Measurements from ENCODE around the gene CDSN. TPM values are rescaled to one million over a fixed set of nuclear protein-coding genes. Genes with fewer than 3 reads are reported as not detected.
"Not testable (repeated sequence)": the region's sequence is repeated elsewhere in the genome, so short reads cannot be mapped to it uniquely, and the experiment has no call there.

Gene CDSN
- polyA plus RNA-seq, 1 donor (not counting 4 experiments of a cell fraction or from before 2014, with no cell fraction given), result 4.0 TPM

GRCh38 chr6:31168606-31169005 is 48.4 kb upstream of the CDSN start:
- Histone ChIP-seq H3K4me1 (ENCODE audit: control insufficient read depth, extremely low read depth, insufficient read depth, low read length) (peaks cover 10% of the 10 kb centered on the region), H4K20me1 (ENCODE audit: control insufficient read depth, extremely low read depth, insufficient read depth, low read length) (no peaks in the 10 kb centered on the region), H3K36me3 (ENCODE audit: control insufficient read depth in 2 of 2, extremely low read depth in 1 of 2, insufficient read depth in 2 of 2, low read length in 2 of 2) (peaks cover 0 to 3% of the 10 kb centered on the region in 2 experiments), H3K9me3 (ENCODE audit: control insufficient read depth, low read depth, low read length) (no peaks in the 10 kb centered on the region), H3K27me3 (ENCODE audit: control insufficient read depth, extremely low read depth, insufficient read depth, low read length) (no peaks in the 10 kb centered on the region), H3K27ac (ENCODE audit: control insufficient read depth, insufficient read depth, low read length) (no peak overlapping the region), H3K4me3 (ENCODE audit: control insufficient read depth in 2 of 3, extremely low read depth in 1 of 3, insufficient read depth in 2 of 3, low read depth in 1 of 3, low read length in 3 of 3) (no peak overlapping the region), H3K79me2 (ENCODE audit: control insufficient read depth, insufficient read depth, low read length) (no peaks in the 10 kb centered on the region), H3K9ac (ENCODE audit: control insufficient read depth, extremely low read depth, insufficient read depth, low read length) (no peak overlapping the region), H2AFZ (ENCODE audit: control insufficient read depth, low read length) (no peak overlapping the region), H3K4me2 (ENCODE audit: control insufficient read depth, extremely low read depth, insufficient read depth, low read depth, low read length) (no peak overlapping the region), H3K9me1 (ENCODE audit: control insufficient read depth, extremely low read depth, insufficient read depth, low read length) (no peaks in the 10 kb centered on the region)
- FAIRE-seq, result no peak
- TF ChIP-seq, protein P1, sequence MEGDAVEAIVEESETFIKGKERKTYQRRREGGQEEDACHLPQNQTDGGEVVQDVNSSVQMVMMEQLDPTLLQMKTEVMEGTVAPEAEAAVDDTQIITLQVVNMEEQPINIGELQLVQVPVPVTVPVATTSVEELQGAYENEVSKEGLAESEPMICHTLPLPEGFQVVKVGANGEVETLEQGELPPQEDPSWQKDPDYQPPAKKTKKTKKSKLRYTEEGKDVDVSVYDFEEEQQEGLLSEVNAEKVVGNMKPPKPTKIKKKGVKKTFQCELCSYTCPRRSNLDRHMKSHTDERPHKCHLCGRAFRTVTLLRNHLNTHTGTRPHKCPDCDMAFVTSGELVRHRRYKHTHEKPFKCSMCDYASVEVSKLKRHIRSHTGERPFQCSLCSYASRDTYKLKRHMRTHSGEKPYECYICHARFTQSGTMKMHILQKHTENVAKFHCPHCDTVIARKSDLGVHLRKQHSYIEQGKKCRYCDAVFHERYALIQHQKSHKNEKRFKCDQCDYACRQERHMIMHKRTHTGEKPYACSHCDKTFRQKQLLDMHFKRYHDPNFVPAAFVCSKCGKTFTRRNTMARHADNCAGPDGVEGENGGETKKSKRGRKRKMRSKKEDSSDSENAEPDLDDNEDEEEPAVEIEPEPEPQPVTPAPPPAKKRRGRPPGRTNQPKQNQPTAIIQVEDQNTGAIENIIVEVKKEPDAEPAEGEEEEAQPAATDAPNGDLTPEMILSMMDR (optimal IDR thresholded peaks at IDR 0.05 in 1 of 3, IDR thresholded peaks at IDR 0.05 in 1 of 3, conservative IDR thresholded peaks at IDR 0.05 in 1 of 3; ENCODE audit: extremely low read depth in 1 of 3, insufficient read depth in 2 of 3, low read length in 3 of 3), result no peak
- TF ChIP-seq EZH2 (IDR thresholded peaks at IDR 0.05; ENCODE audit: low read length), result no peak
- dilution Hi-C loops (cut with MboI; ENCODE audit: extremely low pct_ligation_motif_present, low sequenced_read_pairs), result no loop called here
- no peak for DNase-seq (ENCODE audit: low read depth, low spot score)

DNA sequence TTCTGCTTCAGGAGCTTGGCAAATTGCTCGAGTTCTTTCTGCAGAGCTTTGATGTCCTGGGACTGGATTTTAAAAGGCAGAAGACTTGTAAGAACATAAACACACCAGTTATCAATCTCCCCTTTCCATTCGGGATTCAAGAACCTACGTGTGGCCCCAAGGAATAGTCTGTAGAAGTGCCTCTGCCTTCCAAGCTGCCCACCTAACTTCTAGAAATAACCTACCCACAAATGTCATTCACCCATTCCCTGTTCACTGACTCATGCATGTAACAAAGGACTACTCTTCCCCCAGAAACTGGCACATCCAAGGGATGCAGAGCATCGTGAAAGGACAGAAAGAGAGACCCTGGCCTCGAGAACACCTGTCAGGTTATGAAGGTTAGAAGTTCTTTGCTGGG is 45.7 kb upstream of the CDSN start:
- Histone ChIP-seq H3K27ac (ENCODE audit: control insufficient read depth, insufficient read depth, low read length) (no peak overlapping the region), H3K27me3 (ENCODE audit: control insufficient read depth, extremely low read depth, insufficient read depth, low read length) (no peaks in the 10 kb centered on the region), H4K20me1 (ENCODE audit: control insufficient read depth, extremely low read depth, insufficient read depth, low read length) (no peaks in the 10 kb centered on the region), H3K9ac (ENCODE audit: control insufficient read depth, extremely low read depth, insufficient read depth, low read length) (no peak overlapping the region), H3K9me3 (ENCODE audit: control insufficient read depth, low read depth, low read length) (no peaks in the 10 kb centered on the region), H3K4me3 (ENCODE audit: control insufficient read depth in 2 of 3, extremely low read depth in 1 of 3, insufficient read depth in 2 of 3, low read depth in 1 of 3, low read length in 3 of 3) (no peak overlapping the region), H3K9me1 (ENCODE audit: control insufficient read depth, extremely low read depth, insufficient read depth, low read length) (no peaks in the 10 kb centered on the region), H3K79me2 (ENCODE audit: control insufficient read depth, insufficient read depth, low read length) (no peaks in the 10 kb centered on the region), H3K4me2 (ENCODE audit: control insufficient read depth, extremely low read depth, insufficient read depth, low read depth, low read length) (no peak overlapping the region), H2AFZ (ENCODE audit: control insufficient read depth, low read length) (no peak overlapping the region), H3K4me1 (ENCODE audit: control insufficient read depth, extremely low read depth, insufficient read depth, low read length) (peaks cover 10% of the 10 kb centered on the region), H3K36me3 (ENCODE audit: control insufficient read depth in 2 of 2, extremely low read depth in 1 of 2, insufficient read depth in 2 of 2, low read length in 2 of 2) (peaks cover 0 to 3% of the 10 kb centered on the region in 2 experiments)
- no peak for TF ChIP-seq EZH2 (IDR thresholded peaks at IDR 0.05; ENCODE audit: low read length)
- TF ChIP-seq, protein P1 (optimal IDR thresholded peaks at IDR 0.05 in 1 of 3, IDR thresholded peaks at IDR 0.05 in 1 of 3, conservative IDR thresholded peaks at IDR 0.05 in 1 of 3; ENCODE audit: extremely low read depth in 1 of 3, insufficient read depth in 2 of 3, low read length in 3 of 3), result no peak
- DNase-seq (ENCODE audit: low read depth, low spot score), result no peak
- dilution Hi-C loops (cut with MboI; ENCODE audit: extremely low pct_ligation_motif_present, low sequenced_read_pairs), result no loop called here
- no peak for FAIRE-seq

- H3K9me3 ChIP-seq (ENCODE audit: control insufficient read depth, low read depth, low read length); H3K4me2 ChIP-seq (ENCODE audit: control insufficient read depth, extremely low read depth, insufficient read depth, low read depth, low read length); H3K27me3 ChIP-seq (ENCODE audit: control insufficient read depth, extremely low read depth, insufficient read depth, low read length); DNase-seq (ENCODE audit: low read depth, low spot score); H3K79me2 ChIP-seq (ENCODE audit: control insufficient read depth, insufficient read depth, low read length); FAIRE-seq; H3K27ac ChIP-seq (ENCODE audit: control insufficient read depth, insufficient read depth, low read length); dilution Hi-C loops (cut with MboI; ENCODE audit: extremely low pct_ligation_motif_present, low sequenced_read_pairs); H3K4me3 ChIP-seq (ENCODE audit: control insufficient read depth in 2 of 3, extremely low read depth in 1 of 3, insufficient read depth in 2 of 3, low read depth in 1 of 3, low read length in 3 of 3); H3K36me3 ChIP-seq (ENCODE audit: control insufficient read depth in 2 of 2, extremely low read depth in 1 of 2, insufficient read depth in 2 of 2, low read length in 2 of 2); H3K9ac ChIP-seq (ENCODE audit: control insufficient read depth, extremely low read depth, insufficient read depth, low read length); H4K20me1 ChIP-seq (ENCODE audit: control insufficient read depth, extremely low read depth, insufficient read depth, low read length); H3K9me1 ChIP-seq (ENCODE audit: control insufficient read depth, extremely low read depth, insufficient read depth, low read length); H2AFZ ChIP-seq (ENCODE audit: control insufficient read depth, low read length): not testable (repeated sequence)
- H3K4me1 ChIP-seq (ENCODE audit: control insufficient read depth, extremely low read depth, insufficient read depth, low read length), result peaks cover 10% of the 10 kb centered on the region
These were observed 45.0 kb upstream of the CDSN start for GRCh38 chr6:31165064-31165832.
